IMR-90 (cell line): ENCODE data around the gene MINK1.

ENCODE experiments used
- CEBPB ChIP-seq: IDR thresholded peaks from 2 replicates; pipeline ENCODE4 v1.6.1; 2012; ENCODE audit warnings: low read depth, low read length, improper control_type of control experiment
- CHD1 ChIP-seq: IDR thresholded peaks from 2 replicates; pipeline ENCODE4 v1.6.1; 2012; ENCODE audit warnings: low read depth, low read length, improper control_type of control experiment
- MAFK ChIP-seq: IDR thresholded peaks from 2 replicates; pipeline ENCODE4 v1.6.1; 2012; ENCODE audit warnings: low read depth, low read length, improper control_type of control experiment
- MXI1 ChIP-seq: IDR thresholded peaks from 2 replicates; pipeline ENCODE4 v1.6.1; 2012; ENCODE audit warnings: low read depth, mild to moderate bottlenecking, low read length, moderate library complexity, borderline replicate concordance
- NFE2L2 ChIP-seq: fragments of 150-350 bp; IDR thresholded peaks from 2 replicates; pipeline ENCODE4 v1.6.1; 2016; ENCODE audit warnings: low read depth, mild to moderate bottlenecking, low read length
- POLR2A ChIP-seq: IDR thresholded peaks from 2 replicates; pipeline ENCODE4 v1.6.1; 2012; ENCODE audit warnings: mild to moderate bottlenecking, low read depth, low read length
- RCOR1 ChIP-seq: IDR thresholded peaks from 2 replicates; pipeline ENCODE4 v1.6.1; 2012; ENCODE audit warnings: mild to moderate bottlenecking, low read length, improper control_type of control experiment; ENCODE audit not compliant: insufficient replicate concordance
- RFX5 ChIP-seq: IDR thresholded peaks from 2 replicates; pipeline ENCODE4 v1.8.0; 2012; ENCODE audit warnings: low read depth, mild to moderate bottlenecking, low read length, moderate library complexity
- TF ChIP-seq, protein P1 (sequence below): conservative IDR thresholded peaks from 2 replicates; pipeline ENCODE4 v1.5.1; 2012; ENCODE audit warnings: mild to moderate bottlenecking, low read depth, low read length, improper control_type of control experiment
- TF ChIP-seq, protein P2 (sequence below): fragments of 150-350 bp; IDR thresholded peaks from 2 replicates; pipeline ENCODE4 v1.6.1; 2016; ENCODE audit warnings: low read depth, mild to moderate bottlenecking, low read length, moderate library complexity, borderline replicate concordance

DNA sequence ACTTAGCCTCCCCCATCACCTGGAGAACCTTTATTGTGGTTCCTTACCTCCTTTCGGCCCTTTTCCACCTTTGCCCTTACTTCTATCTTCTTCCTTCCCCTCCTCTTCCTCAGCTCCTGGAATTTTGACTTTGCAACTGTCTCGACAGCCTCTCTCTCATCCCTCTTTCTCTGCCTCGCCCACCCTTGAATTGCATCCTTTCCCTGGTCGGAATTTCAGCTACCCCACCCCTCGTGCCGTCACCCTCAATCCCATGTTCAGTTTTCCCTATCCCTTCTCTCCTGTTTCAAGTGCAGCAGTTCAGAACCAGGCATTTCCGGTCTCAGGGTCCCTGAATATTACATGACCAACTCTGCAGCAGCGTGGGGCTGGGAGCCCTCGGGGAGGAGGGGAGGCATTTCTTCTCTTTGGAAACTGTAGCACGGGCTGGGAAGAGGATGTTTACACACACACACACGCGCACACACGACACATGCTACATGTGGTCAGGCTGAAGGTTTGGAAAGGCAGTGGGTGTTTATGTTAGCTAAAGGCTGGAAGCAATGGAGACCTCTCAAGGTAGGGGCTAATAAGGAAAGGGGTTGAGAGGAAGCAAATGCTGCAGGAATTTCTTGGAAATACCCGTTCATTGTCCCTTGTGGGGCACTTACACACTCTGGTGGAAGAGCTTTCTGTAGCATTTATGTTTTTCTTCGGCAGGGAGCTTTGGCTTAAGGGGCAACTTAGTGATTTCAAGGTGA, 971 bp downstream of the MINK1 start:
- TF ChIP-seq, protein P1, sequence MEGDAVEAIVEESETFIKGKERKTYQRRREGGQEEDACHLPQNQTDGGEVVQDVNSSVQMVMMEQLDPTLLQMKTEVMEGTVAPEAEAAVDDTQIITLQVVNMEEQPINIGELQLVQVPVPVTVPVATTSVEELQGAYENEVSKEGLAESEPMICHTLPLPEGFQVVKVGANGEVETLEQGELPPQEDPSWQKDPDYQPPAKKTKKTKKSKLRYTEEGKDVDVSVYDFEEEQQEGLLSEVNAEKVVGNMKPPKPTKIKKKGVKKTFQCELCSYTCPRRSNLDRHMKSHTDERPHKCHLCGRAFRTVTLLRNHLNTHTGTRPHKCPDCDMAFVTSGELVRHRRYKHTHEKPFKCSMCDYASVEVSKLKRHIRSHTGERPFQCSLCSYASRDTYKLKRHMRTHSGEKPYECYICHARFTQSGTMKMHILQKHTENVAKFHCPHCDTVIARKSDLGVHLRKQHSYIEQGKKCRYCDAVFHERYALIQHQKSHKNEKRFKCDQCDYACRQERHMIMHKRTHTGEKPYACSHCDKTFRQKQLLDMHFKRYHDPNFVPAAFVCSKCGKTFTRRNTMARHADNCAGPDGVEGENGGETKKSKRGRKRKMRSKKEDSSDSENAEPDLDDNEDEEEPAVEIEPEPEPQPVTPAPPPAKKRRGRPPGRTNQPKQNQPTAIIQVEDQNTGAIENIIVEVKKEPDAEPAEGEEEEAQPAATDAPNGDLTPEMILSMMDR, result no peak
- no peak for TF ChIP-seq CHD1
- TF ChIP-seq POLR2A, result no peak
- TF ChIP-seq RCOR1, result no peak
- no peak for TF ChIP-seq CEBPB
- TF ChIP-seq RFX5, result no peak
- TF ChIP-seq NFE2L2, result no peak
- no peak for TF ChIP-seq MAFK
- TF ChIP-seq, protein P2, sequence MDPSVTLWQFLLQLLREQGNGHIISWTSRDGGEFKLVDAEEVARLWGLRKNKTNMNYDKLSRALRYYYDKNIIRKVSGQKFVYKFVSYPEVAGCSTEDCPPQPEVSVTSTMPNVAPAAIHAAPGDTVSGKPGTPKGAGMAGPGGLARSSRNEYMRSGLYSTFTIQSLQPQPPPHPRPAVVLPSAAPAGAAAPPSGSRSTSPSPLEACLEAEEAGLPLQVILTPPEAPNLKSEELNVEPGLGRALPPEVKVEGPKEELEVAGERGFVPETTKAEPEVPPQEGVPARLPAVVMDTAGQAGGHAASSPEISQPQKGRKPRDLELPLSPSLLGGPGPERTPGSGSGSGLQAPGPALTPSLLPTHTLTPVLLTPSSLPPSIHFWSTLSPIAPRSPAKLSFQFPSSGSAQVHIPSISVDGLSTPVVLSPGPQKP, result no peak
- TF ChIP-seq MXI1, result peak; percentile 96
